Parathyroid adenoma (tissue), 2 donors: Measurements from ENCODE around the gene ARHGEF25.
"Not testable (repeated sequence)": the region's sequence is repeated elsewhere in the genome, so short reads cannot be mapped to it uniquely, and the experiment has no call there.

Experiments
- H2AFZ ChIP-seq: fragments of 300-600 bp; sonication (generic); one replicate; pipeline ENCODE4 v1.7.0; 2017; ENCODE audit warnings: antibody characterized with exemption, mild to moderate bottlenecking
- H3K27ac ChIP-seq: fragments of 300-600 bp; sonication (generic); one replicate; pipeline ENCODE4 v1.7.0; 2017
- H3K27me3 ChIP-seq: fragments of 300-600 bp; sonication (generic); one replicate; pipeline ENCODE4 v1.7.0; 2017; ENCODE audit warnings: low read length; ENCODE audit not compliant: control insufficient read depth, insufficient read depth
- H3K36me3 ChIP-seq: fragments of 300-600 bp; sonication (generic); one replicate; pipeline ENCODE4 v1.7.0; 2017; ENCODE audit warnings: low read length; ENCODE audit not compliant: control insufficient read depth, insufficient read depth
- H3K4me1 ChIP-seq: fragments of 300-600 bp; sonication (generic); one replicate; pipeline ENCODE4 v1.7.0; 2017; ENCODE audit warnings: control low read depth
- H3K4me2 ChIP-seq: fragments of 300-600 bp; sonication (generic); one replicate; pipeline ENCODE4 v1.7.0; 2017; ENCODE audit warnings: low read length
- H3K4me3 ChIP-seq: fragments of 300-600 bp; sonication (generic); one replicate; pipeline ENCODE4 v1.7.0; 2017; ENCODE audit warnings: low read depth, low read length
- H3K79me2 ChIP-seq: fragments of 300-600 bp; sonication (generic); one replicate; pipeline ENCODE4 v1.7.0; 2017; ENCODE audit warnings: control low read depth
- H3K9ac ChIP-seq: fragments of 300-600 bp; sonication (generic); one replicate; pipeline ENCODE4 v1.7.0; 2017; ENCODE audit warnings: mild to moderate bottlenecking
- H3K9me3 ChIP-seq: fragments of 300-600 bp; sonication (generic); one replicate; pipeline ENCODE4 v1.7.0; 2017; ENCODE audit warnings: low read length; ENCODE audit not compliant: control insufficient read depth
- TF ChIP-seq, protein P1 (sequence below): fragments of 300-600 bp; sonication (generic); IDR thresholded peaks from one replicate; pipeline ENCODE4 v1.7.0; 2017; ENCODE audit warnings: antibody characterized with exemption, mild to moderate bottlenecking
- donor health status: primary hyperparathyroidism.

ARHGEF25 gene

DNA sequence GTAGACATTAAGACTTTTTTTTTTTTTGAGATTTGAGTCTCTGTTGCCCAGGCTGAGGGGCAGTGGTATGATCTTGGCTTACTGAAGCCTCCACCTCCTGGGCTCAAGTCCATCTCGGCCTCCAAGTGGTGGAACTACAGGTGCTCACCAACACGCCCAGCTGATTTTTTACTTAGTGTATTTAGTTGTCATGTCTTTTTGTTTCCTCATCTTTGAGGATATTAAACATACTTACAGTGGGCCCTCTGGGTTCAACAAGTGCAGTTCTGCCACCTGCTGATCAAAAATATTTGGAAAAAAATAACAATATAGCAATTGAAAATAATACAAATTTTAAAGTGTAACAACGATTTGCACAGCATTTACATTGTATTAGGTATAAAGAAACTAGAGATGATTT is 26.1 kb downstream of the ARHGEF25 start:
- no peak overlapping the region for H3K4me2 ChIP-seq
- no peaks in the 10 kb centered on the region for H3K4me1 ChIP-seq
- H3K27ac ChIP-seq: no peak overlapping the region
- no peaks in the 10 kb centered on the region for H3K9me3 ChIP-seq
- H3K9ac ChIP-seq: no peak overlapping the region
- no peaks in the 10 kb centered on the region for H3K36me3 ChIP-seq
- TF ChIP-seq, protein P1, sequence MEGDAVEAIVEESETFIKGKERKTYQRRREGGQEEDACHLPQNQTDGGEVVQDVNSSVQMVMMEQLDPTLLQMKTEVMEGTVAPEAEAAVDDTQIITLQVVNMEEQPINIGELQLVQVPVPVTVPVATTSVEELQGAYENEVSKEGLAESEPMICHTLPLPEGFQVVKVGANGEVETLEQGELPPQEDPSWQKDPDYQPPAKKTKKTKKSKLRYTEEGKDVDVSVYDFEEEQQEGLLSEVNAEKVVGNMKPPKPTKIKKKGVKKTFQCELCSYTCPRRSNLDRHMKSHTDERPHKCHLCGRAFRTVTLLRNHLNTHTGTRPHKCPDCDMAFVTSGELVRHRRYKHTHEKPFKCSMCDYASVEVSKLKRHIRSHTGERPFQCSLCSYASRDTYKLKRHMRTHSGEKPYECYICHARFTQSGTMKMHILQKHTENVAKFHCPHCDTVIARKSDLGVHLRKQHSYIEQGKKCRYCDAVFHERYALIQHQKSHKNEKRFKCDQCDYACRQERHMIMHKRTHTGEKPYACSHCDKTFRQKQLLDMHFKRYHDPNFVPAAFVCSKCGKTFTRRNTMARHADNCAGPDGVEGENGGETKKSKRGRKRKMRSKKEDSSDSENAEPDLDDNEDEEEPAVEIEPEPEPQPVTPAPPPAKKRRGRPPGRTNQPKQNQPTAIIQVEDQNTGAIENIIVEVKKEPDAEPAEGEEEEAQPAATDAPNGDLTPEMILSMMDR: no peak
- H2AFZ ChIP-seq: no peak overlapping the region
- no peaks in the 10 kb centered on the region for H3K27me3 ChIP-seq
- H3K4me3 ChIP-seq: no peak overlapping the region
- H3K79me2 ChIP-seq: no peaks in the 10 kb centered on the region

DNA sequence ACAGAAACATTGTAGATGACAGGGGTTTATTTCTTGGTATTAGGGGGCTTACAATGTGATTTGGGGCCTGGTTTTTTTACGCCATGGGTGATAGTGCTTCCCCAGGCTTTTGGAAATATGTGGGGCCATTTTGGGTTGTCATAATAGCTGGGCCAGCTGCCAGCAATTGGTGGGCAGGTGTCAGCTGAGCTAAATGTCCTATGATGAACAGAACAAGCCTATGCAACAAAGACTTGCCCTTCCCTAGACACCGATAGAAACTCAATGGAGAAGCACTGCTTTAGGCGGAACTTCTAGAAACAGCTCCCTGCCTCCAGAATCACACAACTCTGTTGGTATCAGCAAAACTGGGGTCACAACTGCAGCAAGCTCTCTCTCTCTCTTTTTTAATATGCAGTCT is 26.9 kb downstream of the ARHGEF25 start:
- H3K4me3 ChIP-seq: no peak overlapping the region
- H2AFZ ChIP-seq: no peak overlapping the region
- H3K9me3 ChIP-seq: no peaks in the 10 kb centered on the region
- no peaks in the 10 kb centered on the region for H3K27me3 ChIP-seq
- no peak overlapping the region for H3K9ac ChIP-seq
- H3K4me2 ChIP-seq: no peak overlapping the region
- H3K4me1 ChIP-seq: no peaks in the 10 kb centered on the region
- H3K27ac ChIP-seq: no peak overlapping the region
- H3K36me3 ChIP-seq: no peaks in the 10 kb centered on the region
- H3K79me2 ChIP-seq: no peaks in the 10 kb centered on the region
- TF ChIP-seq, protein P1: no peak

DNA sequence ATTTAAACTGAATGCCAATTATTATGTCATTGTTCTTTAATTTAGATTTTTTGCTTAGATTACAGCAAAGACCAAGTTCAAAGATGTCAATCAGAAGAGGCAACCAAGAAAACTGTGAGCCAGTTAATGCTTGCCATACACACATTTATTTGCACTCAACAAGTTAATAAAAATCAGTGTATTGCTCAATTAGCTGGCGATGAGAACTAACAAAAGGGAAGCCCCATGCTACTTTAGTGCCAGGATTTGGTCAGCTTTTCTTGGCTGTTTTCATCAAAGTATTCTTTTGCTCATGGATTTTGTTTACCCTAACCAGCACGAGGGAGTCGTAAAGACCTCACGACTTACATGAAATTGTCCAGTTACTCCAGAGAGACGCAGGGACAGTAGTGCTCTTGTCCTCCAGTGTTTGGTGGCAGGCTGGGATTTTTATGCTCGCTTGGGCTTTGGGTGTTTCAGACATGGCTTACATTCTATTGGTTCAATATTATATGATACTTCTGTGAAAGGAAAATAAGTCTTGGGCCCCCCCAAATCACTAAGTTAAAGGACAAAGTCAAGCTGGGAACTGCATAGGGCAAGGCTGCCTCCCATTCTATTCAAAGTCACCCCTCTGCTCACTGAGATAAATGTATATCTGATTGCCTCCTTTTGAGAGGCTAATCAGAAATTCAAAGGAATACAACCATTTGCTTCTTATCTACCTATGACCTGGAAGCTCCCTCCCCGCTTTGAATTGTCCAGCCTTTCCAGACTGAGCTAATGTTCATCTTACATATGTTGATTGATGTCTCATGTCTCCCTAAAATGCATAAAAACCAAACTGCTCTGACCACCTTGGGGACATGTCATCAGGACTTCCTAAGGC is 29.2 kb downstream of the ARHGEF25 start:
- TF ChIP-seq, protein P1: no peak
- H2AFZ ChIP-seq: no peak overlapping the region

DNA sequence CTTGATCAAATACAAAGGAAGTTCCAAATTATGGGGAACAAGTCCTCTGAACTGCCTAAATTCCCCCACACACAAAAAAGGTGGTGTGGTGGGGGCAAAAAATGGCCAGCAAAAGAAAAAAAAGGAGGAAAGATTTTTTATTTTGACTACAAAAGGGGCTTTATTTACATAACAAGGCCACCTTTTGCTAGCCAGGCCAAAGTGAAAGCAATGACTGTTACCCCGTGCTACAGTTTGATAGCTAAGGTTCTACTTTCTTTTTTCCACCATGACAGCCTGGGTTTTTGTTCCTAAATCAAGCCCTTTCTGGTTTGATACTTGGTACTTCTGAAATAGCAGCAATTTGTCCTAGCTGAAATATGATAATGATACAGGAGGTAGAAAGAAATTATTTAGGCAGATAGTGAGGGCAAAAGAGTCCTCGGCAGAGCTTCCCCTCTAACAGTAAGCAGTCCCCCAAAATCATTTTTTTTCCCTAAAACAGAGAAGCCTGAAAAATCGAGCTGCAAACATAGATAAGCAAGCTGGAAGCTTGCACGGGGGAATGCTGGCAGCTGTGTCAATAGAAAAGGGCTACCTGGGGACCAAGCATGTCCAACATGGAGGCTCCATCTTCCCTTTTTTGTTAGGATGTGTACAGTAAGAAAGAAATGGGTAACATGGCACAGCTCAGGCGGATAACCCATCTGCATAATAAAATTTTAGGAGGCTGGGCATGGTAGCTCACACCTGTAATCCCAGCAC is 30.6 kb downstream of the ARHGEF25 start:
- Histone ChIP-seq H3K4me1 (no peaks in the 10 kb centered on the region), H3K9me3 (no peaks in the 10 kb centered on the region), H3K79me2 (no peaks in the 10 kb centered on the region), H3K27me3 (no peaks in the 10 kb centered on the region), H3K9ac (no peak overlapping the region), H3K4me2 (no peak overlapping the region), H3K27ac (no peak overlapping the region), H3K4me3 (no peak overlapping the region), H2AFZ (no peak overlapping the region), H3K36me3 (no peaks in the 10 kb centered on the region)
- TF ChIP-seq, protein P1: no peak

More for the DNA sequence above, 29.2 kb downstream of the ARHGEF25 start:
- Histone ChIP-seq H3K27ac (no peak overlapping the region), H3K4me3 (no peak overlapping the region), H3K79me2 (no peaks in the 10 kb centered on the region), H3K27me3 (no peaks in the 10 kb centered on the region), H3K36me3 (no peaks in the 10 kb centered on the region), H3K9me3 (no peaks in the 10 kb centered on the region), H3K4me2 (no peak overlapping the region), H3K9ac (no peak overlapping the region), H3K4me1 (no peaks in the 10 kb centered on the region)

DNA sequence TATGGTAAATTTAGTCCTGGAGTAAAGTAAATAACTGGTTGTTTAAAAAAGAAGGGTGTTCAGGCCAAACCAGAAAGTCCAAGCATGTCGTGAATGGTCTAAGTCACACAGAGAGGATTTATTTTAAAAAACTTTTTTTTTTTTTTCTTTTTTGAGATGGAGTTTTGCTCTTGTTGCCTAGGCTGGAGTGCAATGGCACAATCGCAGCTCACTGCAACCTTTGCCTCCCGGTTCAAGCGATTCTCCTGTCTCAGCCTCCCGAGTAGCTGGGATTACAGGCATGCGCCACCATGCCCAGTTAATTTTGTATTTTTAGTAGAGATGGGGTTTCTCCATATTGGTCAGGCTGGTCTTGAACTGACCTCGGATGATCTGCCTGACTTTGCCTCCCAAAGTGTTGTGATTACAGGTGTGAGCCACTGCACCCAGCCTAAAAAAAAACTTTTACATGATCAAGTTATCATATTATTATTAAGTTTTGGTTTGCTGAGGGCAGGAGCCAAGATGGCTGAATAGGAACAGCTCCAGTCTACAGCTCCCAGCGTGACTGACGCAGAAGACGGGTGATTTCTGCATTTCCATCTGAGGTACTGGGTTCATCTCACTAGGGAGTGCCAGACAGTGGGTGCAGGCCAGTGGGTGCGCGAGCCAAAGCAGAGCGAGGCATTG is 34.9 kb downstream of the ARHGEF25 start:
- not testable (repeated sequence) for H3K9me3 ChIP-seq, H3K4me2 ChIP-seq, H3K9ac ChIP-seq, H3K4me3 ChIP-seq, H3K27ac ChIP-seq, H3K36me3 ChIP-seq, H2AFZ ChIP-seq, H3K4me1 ChIP-seq, H3K79me2 ChIP-seq, H3K27me3 ChIP-seq

DNA sequence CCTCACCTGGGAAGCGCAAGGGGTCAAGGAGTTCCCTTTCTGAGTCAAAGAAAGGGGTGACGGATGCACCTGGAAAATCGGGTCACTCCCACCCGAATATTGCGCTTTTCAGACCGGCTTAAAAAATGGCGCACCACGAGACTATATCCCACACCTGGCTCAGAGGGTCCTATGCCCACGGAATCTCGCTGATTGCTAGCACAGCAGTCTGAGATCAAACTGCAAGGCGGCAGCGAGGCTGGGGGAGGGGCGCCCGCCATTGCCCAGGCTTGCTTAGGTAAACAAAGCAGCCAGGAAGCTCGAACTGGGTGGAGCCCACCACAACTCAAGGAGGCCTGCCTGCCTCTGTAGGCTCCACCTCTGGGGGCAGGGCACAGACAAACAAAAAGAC is 35.4 kb downstream of the ARHGEF25 start:
- not testable (repeated sequence) for H3K9ac ChIP-seq

More for the DNA sequence above, 35.4 kb downstream of the ARHGEF25 start:
- H3K4me1 ChIP-seq, H3K36me3 ChIP-seq, H3K79me2 ChIP-seq, H3K27ac ChIP-seq, H3K4me3 ChIP-seq, H2AFZ ChIP-seq, H3K9me3 ChIP-seq, H3K4me2 ChIP-seq, H3K27me3 ChIP-seq: not testable (repeated sequence)
